Activated CD4-positive, alpha-beta T cell treated with anti-CD3 and anti-CD28 coated beads, Interleukin-10, Interleukin-2, amounts not matched to agents 100 ng/mL and 50 ng/mL, durations not matched to agents 16 hours and 8 hours (primary cell): ENCODE measurements around the gene LYZL6.
"Not testable (repeated sequence)": the region's sequence is repeated elsewhere in the genome, so short reads cannot be mapped to it uniquely, and the experiment has no call there.

Source experiments
- DNase-seq: peaks from one replicate; pipeline ENCODE4 v3.0.0-alpha.2; 2020

LYZL6 gene

GRCh38 chr17:35906191-35906925 lies 37.2 kb downstream of the LYZL6 start:
- DNase-seq: no peak

GRCh38 chr17:35903451-35903850 lies 40.1 kb downstream of the LYZL6 start:
- no peak for DNase-seq

- no peak for DNase-seq
These were observed 41.8 kb downstream of the LYZL6 start for GRCh38 chr17:35901631-35902175.

GRCh38 chr17:35900708-35901480 lies 42.6 kb downstream of the LYZL6 start:
- no peak for DNase-seq

- DNase-seq: no peak
These were observed 43.2 kb downstream of the LYZL6 start for GRCh38 chr17:35900280-35900679.

GRCh38 chr17:35898283-35899070 lies 45.0 kb downstream of the LYZL6 start:
- DNase-seq: peak; percentile 74

GRCh38 chr17:35897772-35898171 lies 45.7 kb downstream of the LYZL6 start:
- not testable (repeated sequence) for DNase-seq

- peak; percentile 78 for DNase-seq
These were observed 47.6 kb downstream of the LYZL6 start for GRCh38 chr17:35895636-35896587.

- no peak for DNase-seq
These were observed 49.3 kb downstream of the LYZL6 start for GRCh38 chr17:35894206-35894605.

GRCh38 chr17:35893751-35894150 lies 49.8 kb downstream of the LYZL6 start:
- no peak for DNase-seq

GRCh38 chr17:35892091-35893035 lies 51.1 kb downstream of the LYZL6 start:
- peak; percentile 82 for DNase-seq

- no peak for DNase-seq
These were observed 52.2 kb downstream of the LYZL6 start for GRCh38 chr17:35891269-35891668.

- DNase-seq: peak; percentile 87
These were observed 52.7 kb downstream of the LYZL6 start for GRCh38 chr17:35890774-35891155.

- DNase-seq: no peak
These were observed 53.4 kb downstream of the LYZL6 start for GRCh38 chr17:35889818-35890773.

GRCh38 chr17:35889241-35889640 lies 54.3 kb downstream of the LYZL6 start:
- peak; percentile 79 for DNase-seq
